Ammon's horn (tissue), 1 donor: Measurements from ENCODE around the gene ALB.
A peak's percentile ranks its signal among the peaks of the same experiment; 100 is the strongest.

Source experiments
- DNase-seq: peaks from one replicate; pipeline ENCODE4 v3.0.0-alpha.2; 2016; ENCODE audit warnings: low spot score

The ALB gene

GRCh38 chr4:73432169-73433000, 28.3 kb downstream of the ALB start:
- no peak for DNase-seq

GRCh38 chr4:73433140-73433539, 29.1 kb downstream of the ALB start:
- DNase-seq: no peak

GRCh38 chr4:73434311-73434710, 30.2 kb downstream of the ALB start:
- DNase-seq: no peak

GRCh38 chr4:73435984-73436383, 31.9 kb downstream of the ALB start, which contains the start of gene AFP:
Gene AFP (plus strand): TSS chr4:73436221. CDS start chr4:73436263, 42 bp downstream.
- DNase-seq: no peak

- no peak for DNase-seq
Observed at GRCh38 chr4:73436674-73437557, 32.8 kb downstream of the ALB start.

- DNase-seq: no peak
Observed at GRCh38 chr4:73437558-73437956, 33.5 kb downstream of the ALB start.

GRCh38 chr4:73438048-73438447, 34.0 kb downstream of the ALB start:
- DNase-seq: no peak

GRCh38 chr4:73438582-73439215, 34.6 kb downstream of the ALB start:
- no peak for DNase-seq

- no peak for DNase-seq
Observed at GRCh38 chr4:73439445-73439844, 35.4 kb downstream of the ALB start.

GRCh38 chr4:73439991-73440390, 35.9 kb downstream of the ALB start:
- no peak for DNase-seq

- DNase-seq: no peak
Observed at GRCh38 chr4:73440653-73441052, 36.6 kb downstream of the ALB start.

GRCh38 chr4:73442275-73442674, 38.2 kb downstream of the ALB start:
- no peak for DNase-seq

GRCh38 chr4:73443224-73443623, 39.1 kb downstream of the ALB start:
- DNase-seq: no peak

- no peak for DNase-seq
Observed at GRCh38 chr4:73445383-73446335, 41.6 kb downstream of the ALB start.

GRCh38 chr4:73446336-73446938, 42.4 kb downstream of the ALB start:
- DNase-seq: peak; percentile 55

- no peak for DNase-seq
Observed at GRCh38 chr4:73447671-73448070, 43.6 kb downstream of the ALB start.

- DNase-seq: no peak
Observed at GRCh38 chr4:73448448-73449203, 44.5 kb downstream of the ALB start.

GRCh38 chr4:73450398-73451004, 46.4 kb downstream of the ALB start:
- no peak for DNase-seq

- no peak for DNase-seq
Observed at GRCh38 chr4:73451404-73451803, 47.3 kb downstream of the ALB start.
